Renal cortex interstitium (tissue), 3 donors: Measurements from ENCODE around the gene HECTD3. TPM values are rescaled to one million over a fixed set of nuclear protein-coding genes. Genes with fewer than 3 reads are reported as not detected.

ENCODE experiments used
- polyA plus RNA-seq, 3 donors: library from polyadenylated mRNA; unstranded; fragments of 120-200 nt; gene quantifications; one replicate each; pipeline ENCODE4 v1.2.1, GENCODE V29; 2013; ENCODE audit not compliant: insufficient read length in 3 of 3

HECTD3 gene
- polyA plus RNA-seq, 3 donors, result 32.2 to 35.2 (median 32.3) TPM

Other genes starting within 250 kb of the HECTD3 start
- gene RPS8, start 235.8 kb downstream of the HECTD3 start, polyA plus RNA-seq, result 1,000 to 10,000 TPM; 2,233 to 2,482 (median 2,364) TPM
- gene BEST4, start 223.2 kb downstream of the HECTD3 start, polyA plus RNA-seq, result under 1 TPM; 0.37 to 0.67 (median 0.65) TPM
- 1 to 10 TPM; 5.9 to 8.0 (median 7.7) TPM for gene PLK3, start 210.9 kb downstream of the HECTD3 start, polyA plus RNA-seq
- under 1 TPM in 2 of 3 donors, not detected in 1; 0.24 to 0.39 TPM for gene DYNLT4, start 204.0 kb downstream of the HECTD3 start, polyA plus RNA-seq
- 10 to 100 TPM; 12.7 to 25.7 (median 12.7) TPM for gene BTBD19, start 202.8 kb downstream of the HECTD3 start, polyA plus RNA-seq
- 1 to 10 TPM; 3.8 to 6.6 (median 5.5) TPM for gene PTCH2, start 168.1 kb downstream of the HECTD3 start, polyA plus RNA-seq
- 10 to 100 TPM; 28.2 to 34.5 (median 34.2) TPM for gene EIF2B3, start 24.7 kb downstream of the HECTD3 start, polyA plus RNA-seq
- gene UROD, start 930 bp upstream of the HECTD3 start, polyA plus RNA-seq, result 100 to 1,000 TPM; 102 to 106 (median 105) TPM
- gene ZSWIM5, start 195.3 kb upstream of the HECTD3 start, polyA plus RNA-seq, result 1 to 10 TPM; 6.5 to 7.1 (median 6.7) TPM